Mammary epithelial cell (primary cell): ENCODE results near the gene SLC16A4.
A peak's percentile ranks its signal among the peaks of the same experiment; 100 is the strongest.

Experiments
- EZH2 ChIP-seq: IDR thresholded peaks from 2 replicates; pipeline ENCODE4 v1.6.1; 2012; ENCODE audit warnings: low read length, inconsistent platforms, borderline replicate concordance
- TF ChIP-seq, protein P1 (sequence below), 2 donors: IDR thresholded peaks in 1 of 2; conservative IDR thresholded peaks in 1 of 2; 2 replicates each; pipeline ENCODE4 v1.5.1; 2011 to 2012; ENCODE audit warnings: inconsistent platforms in 2 of 2, low read length in 2 of 2, mild to moderate bottlenecking in 2 of 2, control low read depth in 1 of 2, low read depth in 1 of 2; ENCODE audit not compliant: insufficient read depth in 1 of 2; ENCODE audit errors: extremely low read depth in 1 of 2

DNA sequence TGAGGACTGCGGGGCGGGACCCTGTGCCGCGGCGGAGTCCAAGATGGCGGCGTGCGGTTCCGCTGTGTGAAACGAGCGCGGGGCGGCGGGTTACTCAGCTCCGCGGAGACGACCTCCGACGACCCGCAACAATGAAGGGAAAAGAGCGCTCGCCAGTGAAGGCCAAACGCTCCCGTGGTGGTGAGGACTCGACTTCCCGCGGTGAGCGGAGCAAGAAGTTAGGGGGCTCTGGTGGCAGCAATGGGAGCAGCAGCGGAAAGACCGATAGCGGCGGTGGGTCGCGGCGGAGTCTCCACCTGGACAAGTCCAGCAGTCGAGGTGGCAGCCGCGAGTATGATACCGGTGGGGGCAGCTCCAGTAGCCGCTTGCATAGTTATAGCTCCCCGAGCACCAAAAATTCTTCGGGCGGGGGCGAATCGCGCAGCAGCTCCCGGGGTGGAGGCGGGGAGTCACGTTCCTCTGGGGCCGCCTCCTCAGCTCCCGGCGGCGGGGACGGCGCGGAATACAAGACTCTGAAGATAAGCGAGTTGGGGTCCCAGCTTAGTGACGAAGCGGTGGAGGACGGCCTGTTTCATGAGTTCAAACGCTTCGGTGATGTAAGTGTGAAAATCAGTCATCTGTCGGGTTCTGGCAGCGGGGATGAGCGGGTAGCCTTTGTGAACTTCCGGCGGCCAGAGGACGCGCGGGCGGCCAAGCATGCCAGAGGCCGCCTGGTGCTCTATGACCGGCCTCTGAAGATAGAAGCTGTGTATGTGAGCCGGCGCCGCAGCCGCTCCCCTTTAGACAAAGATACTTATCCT lies 51.2 kb downstream of the SLC16A4 start:
- TF ChIP-seq, protein P1, sequence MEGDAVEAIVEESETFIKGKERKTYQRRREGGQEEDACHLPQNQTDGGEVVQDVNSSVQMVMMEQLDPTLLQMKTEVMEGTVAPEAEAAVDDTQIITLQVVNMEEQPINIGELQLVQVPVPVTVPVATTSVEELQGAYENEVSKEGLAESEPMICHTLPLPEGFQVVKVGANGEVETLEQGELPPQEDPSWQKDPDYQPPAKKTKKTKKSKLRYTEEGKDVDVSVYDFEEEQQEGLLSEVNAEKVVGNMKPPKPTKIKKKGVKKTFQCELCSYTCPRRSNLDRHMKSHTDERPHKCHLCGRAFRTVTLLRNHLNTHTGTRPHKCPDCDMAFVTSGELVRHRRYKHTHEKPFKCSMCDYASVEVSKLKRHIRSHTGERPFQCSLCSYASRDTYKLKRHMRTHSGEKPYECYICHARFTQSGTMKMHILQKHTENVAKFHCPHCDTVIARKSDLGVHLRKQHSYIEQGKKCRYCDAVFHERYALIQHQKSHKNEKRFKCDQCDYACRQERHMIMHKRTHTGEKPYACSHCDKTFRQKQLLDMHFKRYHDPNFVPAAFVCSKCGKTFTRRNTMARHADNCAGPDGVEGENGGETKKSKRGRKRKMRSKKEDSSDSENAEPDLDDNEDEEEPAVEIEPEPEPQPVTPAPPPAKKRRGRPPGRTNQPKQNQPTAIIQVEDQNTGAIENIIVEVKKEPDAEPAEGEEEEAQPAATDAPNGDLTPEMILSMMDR (conservative IDR thresholded peaks at IDR 0.05 in 1 of 2, IDR thresholded peaks at IDR 0.05 in 1 of 2; ENCODE audit: extremely low read depth in 1 of 2, insufficient read depth in 1 of 2, low read depth in 1 of 2, low read length in 2 of 2) = peak; percentile 33 to 57
- no peak for TF ChIP-seq EZH2
